Neural cell (in vitro differentiated cells): ENCODE measurements around the gene MEGF11.

Experiments used
- CTCF ChIP-seq: fragments of 450-650 bp; IDR thresholded peaks from 2 replicates; pipeline ENCODE4 v1.5.1; 2014; ENCODE audit warnings: antibody characterized with exemption, mild to moderate bottlenecking, moderate library complexity; ENCODE audit not compliant: poor library complexity, severe bottlenecking
- EP300 ChIP-seq: fragments of 450-650 bp; conservative IDR thresholded peaks from 2 replicates; pipeline ENCODE4 v1.6.1; 2014; ENCODE audit warnings: antibody characterized with exemption, mild to moderate bottlenecking, moderate library complexity; ENCODE audit not compliant: poor library complexity, severe bottlenecking
- EZH2 ChIP-seq: fragments of 200-600, 300-800 bp; shearing (Covaris generic), sonication (generic); IDR thresholded peaks from 2 replicates; pipeline ENCODE4 v1.6.1; 2014; ENCODE audit warnings: antibody characterized with exemption, low read length, borderline replicate concordance, mild to moderate bottlenecking; ENCODE audit not compliant: insufficient read depth, poor library complexity, severe bottlenecking
- MXI1 ChIP-seq: fragments of 450-650 bp; conservative IDR thresholded peaks from 2 replicates; pipeline ENCODE4 v1.6.1; 2014; ENCODE audit warnings: antibody characterized with exemption, mild to moderate bottlenecking; ENCODE audit not compliant: poor library complexity, severe bottlenecking
- RAD21 ChIP-seq: fragments of 450-650 bp; conservative IDR thresholded peaks from 2 replicates; pipeline ENCODE4 v1.6.1; 2014; ENCODE audit warnings: antibody characterized with exemption, mild to moderate bottlenecking, moderate library complexity
- TAF1 ChIP-seq: IDR thresholded peaks from 2 replicates; pipeline ENCODE4 v1.6.1; 2012; ENCODE audit warnings: low read depth
- TF ChIP-seq, protein P1 (sequence below): IDR thresholded peaks from 2 replicates; pipeline ENCODE4 v1.6.1; 2012; ENCODE audit warnings: borderline replicate concordance

GRCh38 chr15:66023311-66023972 lies 230.1 kb downstream of the MEGF11 start:
- no peak for TF ChIP-seq CTCF
- TF ChIP-seq RAD21: no peak
- TF ChIP-seq, protein P1, sequence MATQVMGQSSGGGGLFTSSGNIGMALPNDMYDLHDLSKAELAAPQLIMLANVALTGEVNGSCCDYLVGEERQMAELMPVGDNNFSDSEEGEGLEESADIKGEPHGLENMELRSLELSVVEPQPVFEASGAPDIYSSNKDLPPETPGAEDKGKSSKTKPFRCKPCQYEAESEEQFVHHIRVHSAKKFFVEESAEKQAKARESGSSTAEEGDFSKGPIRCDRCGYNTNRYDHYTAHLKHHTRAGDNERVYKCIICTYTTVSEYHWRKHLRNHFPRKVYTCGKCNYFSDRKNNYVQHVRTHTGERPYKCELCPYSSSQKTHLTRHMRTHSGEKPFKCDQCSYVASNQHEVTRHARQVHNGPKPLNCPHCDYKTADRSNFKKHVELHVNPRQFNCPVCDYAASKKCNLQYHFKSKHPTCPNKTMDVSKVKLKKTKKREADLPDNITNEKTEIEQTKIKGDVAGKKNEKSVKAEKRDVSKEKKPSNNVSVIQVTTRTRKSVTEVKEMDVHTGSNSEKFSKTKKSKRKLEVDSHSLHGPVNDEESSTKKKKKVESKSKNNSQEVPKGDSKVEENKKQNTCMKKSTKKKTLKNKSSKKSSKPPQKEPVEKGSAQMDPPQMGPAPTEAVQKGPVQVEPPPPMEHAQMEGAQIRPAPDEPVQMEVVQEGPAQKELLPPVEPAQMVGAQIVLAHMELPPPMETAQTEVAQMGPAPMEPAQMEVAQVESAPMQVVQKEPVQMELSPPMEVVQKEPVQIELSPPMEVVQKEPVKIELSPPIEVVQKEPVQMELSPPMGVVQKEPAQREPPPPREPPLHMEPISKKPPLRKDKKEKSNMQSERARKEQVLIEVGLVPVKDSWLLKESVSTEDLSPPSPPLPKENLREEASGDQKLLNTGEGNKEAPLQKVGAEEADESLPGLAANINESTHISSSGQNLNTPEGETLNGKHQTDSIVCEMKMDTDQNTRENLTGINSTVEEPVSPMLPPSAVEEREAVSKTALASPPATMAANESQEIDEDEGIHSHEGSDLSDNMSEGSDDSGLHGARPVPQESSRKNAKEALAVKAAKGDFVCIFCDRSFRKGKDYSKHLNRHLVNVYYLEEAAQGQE: no peak
- no peak for TF ChIP-seq MXI1
- no peak for TF ChIP-seq EZH2
- no peak for TF ChIP-seq EP300
- TF ChIP-seq TAF1: no peak
